ENCODE results near the gene CDH6. TPM values are rescaled to one million over a fixed set of nuclear protein-coding genes. Genes with fewer than 3 reads are reported as not detected.

Gene CDH6
- total and polyA plus RNA-seq, 2 donors (not counting 1 experiment from before 2014, with no cell fraction given), result not detected

DNA sequence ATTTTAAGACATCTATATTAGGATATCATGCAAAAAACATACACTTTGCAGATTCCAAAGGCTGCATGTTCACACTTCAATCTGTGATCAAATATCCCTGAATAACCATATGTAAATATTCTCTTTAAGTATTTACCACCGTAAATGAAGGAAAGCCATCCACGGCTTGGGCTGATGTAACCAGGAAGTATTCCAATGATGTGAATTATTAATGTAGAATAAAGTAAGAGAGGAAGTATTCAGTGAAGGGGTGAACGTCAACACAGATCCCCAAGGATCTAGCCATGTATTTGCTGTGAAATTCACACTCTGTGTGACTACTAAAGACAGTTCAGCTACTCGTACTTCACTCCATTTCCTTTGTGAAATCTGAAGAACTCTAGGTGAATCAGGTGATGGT, 75.2 kb downstream of the CDH6 start:
- H4K20me1 ChIP-seq (ENCODE audit: control insufficient read depth, insufficient read depth, low read length, poor library complexity, severe bottlenecking), result no peaks in the 10 kb centered on the region
- no peak for TF ChIP-seq EZH2 (IDR thresholded peaks at IDR 0.05; ENCODE audit: borderline replicate concordance, insufficient read depth, low read depth, low read length, poor library complexity, severe bottlenecking)
- TF ChIP-seq, protein P1, sequence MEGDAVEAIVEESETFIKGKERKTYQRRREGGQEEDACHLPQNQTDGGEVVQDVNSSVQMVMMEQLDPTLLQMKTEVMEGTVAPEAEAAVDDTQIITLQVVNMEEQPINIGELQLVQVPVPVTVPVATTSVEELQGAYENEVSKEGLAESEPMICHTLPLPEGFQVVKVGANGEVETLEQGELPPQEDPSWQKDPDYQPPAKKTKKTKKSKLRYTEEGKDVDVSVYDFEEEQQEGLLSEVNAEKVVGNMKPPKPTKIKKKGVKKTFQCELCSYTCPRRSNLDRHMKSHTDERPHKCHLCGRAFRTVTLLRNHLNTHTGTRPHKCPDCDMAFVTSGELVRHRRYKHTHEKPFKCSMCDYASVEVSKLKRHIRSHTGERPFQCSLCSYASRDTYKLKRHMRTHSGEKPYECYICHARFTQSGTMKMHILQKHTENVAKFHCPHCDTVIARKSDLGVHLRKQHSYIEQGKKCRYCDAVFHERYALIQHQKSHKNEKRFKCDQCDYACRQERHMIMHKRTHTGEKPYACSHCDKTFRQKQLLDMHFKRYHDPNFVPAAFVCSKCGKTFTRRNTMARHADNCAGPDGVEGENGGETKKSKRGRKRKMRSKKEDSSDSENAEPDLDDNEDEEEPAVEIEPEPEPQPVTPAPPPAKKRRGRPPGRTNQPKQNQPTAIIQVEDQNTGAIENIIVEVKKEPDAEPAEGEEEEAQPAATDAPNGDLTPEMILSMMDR (IDR thresholded peaks at IDR 0.05), result no peak
- Mint-ChIP-seq H3K9me3 (ENCODE audit: insufficient read depth) (no peaks in the 10 kb centered on the region), H3K27ac (no peak overlapping the region), H3K27me3 (no peaks in the 10 kb centered on the region), H3K4me3 (no peak overlapping the region), H3K4me1 (no peaks in the 10 kb centered on the region)
- WGBS (ENCODE audit: insufficient coverage), result no CpG with 5 or more reads among the region's 4 CpGs
- peaks cover 0 to 2% (median 0%) of the 10 kb centered on the region in 3 donors for H3K9me3 ChIP-seq (ENCODE audit: control extremely low read depth in 1 of 3, control insufficient read depth in 2 of 3, insufficient read depth in 1 of 3, low read length in 2 of 3)
- no peak for DNase-seq
- ATAC-seq (ENCODE audit: low read depth), result no peak
- H2AFZ ChIP-seq (ENCODE audit: insufficient read depth, low read depth, low read length, poor library complexity, severe bottlenecking), result no peak overlapping the region
- no peak overlapping the region for H3K9ac ChIP-seq (ENCODE audit: low read length)
- intact Hi-C loops (cut with micrococcal nuclease), result no loop called here
- no peak overlapping the region for H3K4me2 ChIP-seq (replicated peaks; ENCODE audit: low read depth, low read length, poor library complexity, severe bottlenecking)
- H3K4me1 ChIP-seq (ENCODE audit: control insufficient read depth in 2 of 2, insufficient read depth in 2 of 2, low read length in 2 of 2), result no peaks in the 10 kb centered on the region
- H3K27ac ChIP-seq (ENCODE audit: low read length in 2 of 2), result no peak overlapping the region
- ChIA-PET POLR2A (no interaction called here), CTCF (no interaction called here)
- no peaks in the 10 kb centered on the region for H3K79me2 ChIP-seq (ENCODE audit: control insufficient read depth, insufficient read depth, low read length)
- H3K27me3 ChIP-seq (replicated peaks in 1 of 4; ENCODE audit: control extremely low read depth in 1 of 4, control insufficient read depth in 3 of 4, insufficient read depth in 4 of 4, low read length in 3 of 4), result no peaks in the 10 kb centered on the region
- no peak overlapping the region for H3K4me3 ChIP-seq (ENCODE audit: control extremely low read depth in 1 of 5, extremely low read depth in 1 of 5, insufficient read depth in 1 of 5, low read depth in 2 of 5, low read length in 4 of 5)
- no peaks in the 10 kb centered on the region for H3K36me3 ChIP-seq (replicated peaks in 1 of 2; ENCODE audit: control extremely low read depth in 1 of 2, control insufficient read depth in 1 of 2, extremely low read depth in 1 of 2, insufficient read depth in 2 of 2, low read length in 1 of 2)

DNA sequence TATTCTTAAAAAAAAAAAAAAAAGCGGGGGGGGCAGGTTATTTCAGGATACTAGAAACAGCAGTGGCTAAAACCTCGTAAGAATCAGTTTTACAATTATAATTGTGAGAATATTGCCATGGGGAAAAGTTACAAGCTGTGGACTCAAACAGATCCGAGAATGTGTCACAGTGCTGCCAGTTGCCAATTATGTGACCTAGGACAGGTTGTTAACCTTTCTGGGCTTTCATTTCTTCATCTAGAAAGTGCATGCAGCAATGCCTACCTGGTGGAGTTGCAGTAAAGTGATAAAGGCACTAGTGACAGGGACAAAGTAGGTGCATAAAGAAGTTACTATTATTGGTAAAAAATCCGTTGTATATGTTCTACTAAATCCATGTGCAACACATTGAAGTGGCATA, 75.8 kb downstream of the CDH6 start:
- H3K4me2 ChIP-seq (replicated peaks; ENCODE audit: low read depth, low read length, poor library complexity, severe bottlenecking), result no peak overlapping the region
- Mint-ChIP-seq H3K4me1 (no peaks in the 10 kb centered on the region), H3K4me3 (no peak overlapping the region), H3K9me3 (ENCODE audit: insufficient read depth) (no peaks in the 10 kb centered on the region), H3K27me3 (no peaks in the 10 kb centered on the region), H3K27ac (no peak overlapping the region)
- H3K9me3 ChIP-seq (ENCODE audit: control extremely low read depth in 1 of 3, control insufficient read depth in 2 of 3, insufficient read depth in 1 of 3, low read length in 2 of 3), result peaks cover 0 to 2% (median 0%) of the 10 kb centered on the region in 3 donors
- no peak overlapping the region for H3K9ac ChIP-seq (ENCODE audit: low read length)
- H3K36me3 ChIP-seq (replicated peaks in 1 of 2; ENCODE audit: control extremely low read depth in 1 of 2, control insufficient read depth in 1 of 2, extremely low read depth in 1 of 2, insufficient read depth in 2 of 2, low read length in 1 of 2), result no peaks in the 10 kb centered on the region
- no peaks in the 10 kb centered on the region for H3K27me3 ChIP-seq (replicated peaks in 1 of 4; ENCODE audit: control extremely low read depth in 1 of 4, control insufficient read depth in 3 of 4, insufficient read depth in 4 of 4, low read length in 3 of 4)
- no peaks in the 10 kb centered on the region for H3K4me1 ChIP-seq (ENCODE audit: control insufficient read depth in 2 of 2, insufficient read depth in 2 of 2, low read length in 2 of 2)
- no peak overlapping the region for H3K4me3 ChIP-seq (ENCODE audit: control extremely low read depth in 1 of 5, extremely low read depth in 1 of 5, insufficient read depth in 1 of 5, low read depth in 2 of 5, low read length in 4 of 5)
- H3K27ac ChIP-seq (ENCODE audit: low read length in 2 of 2), result no peak overlapping the region
- H2AFZ ChIP-seq (ENCODE audit: insufficient read depth, low read depth, low read length, poor library complexity, severe bottlenecking), result no peak overlapping the region
- 100% methylated on average over 1 of the region's 4 CpGs for WGBS (ENCODE audit: insufficient coverage)
- ChIA-PET POLR2A (no interaction called here), CTCF (interaction anchor here (0.7 kb wide), 1 partner anchor 206 kb away, joined by 3 read pairs; no protein-coding TSS in a partner anchor)
- H4K20me1 ChIP-seq (ENCODE audit: control insufficient read depth, insufficient read depth, low read length, poor library complexity, severe bottlenecking), result no peaks in the 10 kb centered on the region
- intact Hi-C loops (cut with micrococcal nuclease), result no loop called here
- no peak for ATAC-seq (ENCODE audit: low read depth)
- no peaks in the 10 kb centered on the region for H3K79me2 ChIP-seq (ENCODE audit: control insufficient read depth, insufficient read depth, low read length)
- DNase-seq, result no peak
- TF ChIP-seq, protein P1 (IDR thresholded peaks at IDR 0.05), result no peak
- TF ChIP-seq EZH2 (IDR thresholded peaks at IDR 0.05; ENCODE audit: borderline replicate concordance, insufficient read depth, low read depth, low read length, poor library complexity, severe bottlenecking), result no peak

All from B cell (primary cell).